Keratinocyte (primary cell): ENCODE data around the gene ARHGEF25. TPM values are rescaled to one million over a fixed set of nuclear protein-coding genes. Genes with fewer than 3 reads are reported as not detected.
A peak's percentile ranks its signal among the peaks of the same experiment; 100 is the strongest.

Experiments
- DNase-seq: peaks from one replicate; pipeline ENCODE4 v3.0.0-alpha.2; 2011; ENCODE audit warnings: low read depth, missing footprints, low spot score
- FAIRE-seq: peaks from 2 replicates; lab custom pipeline; 2011; peaks lifted over from hg19 to GRCh38; lab: Jason Lieb, UNC
- H2AFZ ChIP-seq: 2 replicates; pipeline ENCODE4 v1.6.0; 2012; ENCODE audit warnings: low read length, control low read depth, inconsistent platforms; ENCODE audit not compliant: control insufficient read depth
- H3K27ac ChIP-seq: 2 replicates; pipeline ENCODE4 v1.5.1; 2011; ENCODE audit warnings: low read length; ENCODE audit not compliant: control insufficient read depth, insufficient read depth
- H3K27me3 ChIP-seq: 3 replicates; pipeline ENCODE4 v1.6.0; 2011; ENCODE audit warnings: low read length; ENCODE audit not compliant: control insufficient read depth, insufficient read depth; ENCODE audit errors: extremely low read depth
- H3K36me3 ChIP-seq, 2 experiments: 2 replicates in 1 of 2; 3 replicates in 1 of 2; pipeline ENCODE4 v1.5.1; 2011; ENCODE audit warnings: low read length in 2 of 2, mild to moderate bottlenecking in 1 of 2; ENCODE audit not compliant: control insufficient read depth in 2 of 2, insufficient read depth in 2 of 2; ENCODE audit errors: extremely low read depth in 1 of 2
- H3K4me1 ChIP-seq: 3 replicates; pipeline ENCODE4 v1.5.1; 2011; ENCODE audit warnings: low read length; ENCODE audit not compliant: control insufficient read depth, insufficient read depth; ENCODE audit errors: extremely low read depth
- H3K4me2 ChIP-seq: 3 replicates; pipeline ENCODE4 v1.6.0; 2011; ENCODE audit warnings: low read depth, low read length; ENCODE audit not compliant: control insufficient read depth, insufficient read depth; ENCODE audit errors: extremely low read depth
- H3K4me3 ChIP-seq, 3 experiments: fragments of 200-600 bp in 1 of 3; sonication (generic) in 1 of 3; 2 replicates in 2 of 3; 3 replicates in 1 of 3; pipeline ENCODE4 v1.5.1; 2011 to 2016; ENCODE audit warnings: low read length in 3 of 3, mild to moderate bottlenecking in 3 of 3, control low read depth in 2 of 3, inconsistent platforms in 1 of 3, low read depth in 1 of 3, mixed read lengths in 1 of 3, mixed run types in 1 of 3, moderate library complexity in 1 of 3; ENCODE audit not compliant: control insufficient read depth in 2 of 3, insufficient read depth in 2 of 3; ENCODE audit errors: extremely low read depth in 1 of 3
- H3K79me2 ChIP-seq: 2 replicates; pipeline ENCODE4 v1.6.0; 2012; ENCODE audit warnings: low read length; ENCODE audit not compliant: control insufficient read depth, insufficient read depth
- H3K9ac ChIP-seq: 3 replicates; pipeline ENCODE4 v1.6.0; 2011; ENCODE audit warnings: low read length; ENCODE audit not compliant: control insufficient read depth, insufficient read depth; ENCODE audit errors: extremely low read depth
- H3K9me1 ChIP-seq: 3 replicates; pipeline ENCODE4 v1.6.0; 2011; ENCODE audit warnings: low read length; ENCODE audit not compliant: control insufficient read depth, insufficient read depth; ENCODE audit errors: extremely low read depth
- H3K9me3 ChIP-seq: 2 replicates; pipeline ENCODE4 v1.5.1; 2012; ENCODE audit warnings: low read depth, low read length; ENCODE audit not compliant: control insufficient read depth
- H4K20me1 ChIP-seq: 3 replicates; pipeline ENCODE4 v1.6.0; 2011; ENCODE audit warnings: low read length; ENCODE audit not compliant: control insufficient read depth, insufficient read depth; ENCODE audit errors: extremely low read depth
- CTCF ChIP-seq, 3 experiments: IDR thresholded peaks in 1 of 3; conservative IDR thresholded peaks in 1 of 3; optimal IDR thresholded peaks in 1 of 3; 2 replicates in 2 of 3; 3 replicates in 1 of 3; pipeline versions ENCODE3 to v1.5.1; 2011; ENCODE audit warnings: low read length in 3 of 3, mild to moderate bottlenecking in 3 of 3, moderate library complexity in 2 of 3, control low read depth in 1 of 3, inconsistent platforms in 1 of 3; ENCODE audit not compliant: insufficient read depth in 2 of 3; ENCODE audit errors: extremely low read depth in 1 of 3
- EZH2 ChIP-seq: IDR thresholded peaks from one replicate; pipeline ENCODE4 v1.6.1; 2012; ENCODE audit warnings: inconsistent platforms, mild to moderate bottlenecking, low read length, moderate library complexity
- dilution Hi-C: fragments of 300-500 bp; cut with MboI; formaldehyde crosslinking; loops from one replicate; pipeline ENCODE4 v1.7.0; 2020; ENCODE audit warnings: low sequenced_read_pairs; ENCODE audit not compliant: extremely low pct_ligation_motif_present
- polyA plus RNA-seq, 5 experiments: library from polyadenylated mRNA; depleted of rRNA in 3 of 5; stranded (reverse) in 3 of 5; stranded (forward) in 1 of 5; unstranded in 1 of 5; fragments of >200 nt; gene quantifications; 1 replicate in 1 of 5; 2 replicates in 3 of 5; 3 replicates in 1 of 5; pipeline versions ENCODE4 v1.2.1 to v1.2.3, GENCODE V29; 2011 to 2012; ENCODE audit warnings: missing spikeins in 2 of 5, low read depth in 1 of 5, low replicate concordance in 1 of 5

Gene ARHGEF25
- polyA plus RNA-seq, 1 donor (not counting 4 experiments of a cell fraction or from before 2014, with no cell fraction given) = 0.12 TPM

- Histone ChIP-seq H2AFZ (peak overlapping the region; percentile 78), H3K9me1 (peaks cover 6% of the 10 kb centered on the region), H3K4me1 (peaks cover 22% of the 10 kb centered on the region), H3K79me2 (peaks cover 22% of the 10 kb centered on the region), H3K36me3 (peaks cover 4 to 6% of the 10 kb centered on the region in 2 experiments), H3K4me3 (peak overlapping the region; percentile 86 to 87 (median 86)), H3K4me2 (peak overlapping the region; percentile 100), H3K27ac (peak overlapping the region; percentile 83), H3K9me3 (no peaks in the 10 kb centered on the region), H4K20me1 (no peaks in the 10 kb centered on the region), H3K9ac (peak overlapping the region; percentile 92), H3K27me3 (peaks cover 8% of the 10 kb centered on the region)
- DNase-seq = no peak
- no peak for TF ChIP-seq EZH2
- TF ChIP-seq CTCF (optimal IDR thresholded peaks at IDR 0.05 in 1 of 3, IDR thresholded peaks at IDR 0.05 in 1 of 3, conservative IDR thresholded peaks at IDR 0.05 in 1 of 3; ENCODE audit: extremely low read depth in 1 of 3, insufficient read depth in 2 of 3, low read length in 3 of 3) = no peak
- FAIRE-seq = no peak
- dilution Hi-C loops = loop anchor here (25.0 kb wide), 1 partner anchor 147 kb away; the partner anchor contains the start of genes AGAP2 and TSPAN31
Measured at GRCh38 chr12:57590479-57590863, 20.8 kb upstream of the ARHGEF25 start.

GRCh38 chr12:57590864-57591781, 20.1 kb upstream of the ARHGEF25 start, which contains the start of gene PIP4K2C:
PIP4K2C (plus strand) TSS chr12:57591192; CDS start chr12:57591290, 98 bp downstream.
- DNase-seq = peak; percentile 38
- Histone ChIP-seq H3K4me1 (peaks cover 22% of the 10 kb centered on the region), H3K27ac (peak within 1 kb of the TSS; percentile 83), H3K36me3 (peaks cover 10 to 11% of the 10 kb centered on the region in 2 experiments), H3K9ac (peak within 1 kb of the TSS; percentile 92), H4K20me1 (no peaks in the 10 kb centered on the region), H3K4me3 (peak within 1 kb of the TSS; percentile 86 to 87 (median 86)), H3K27me3 (peaks cover 8% of the 10 kb centered on the region), H3K9me1 (peaks cover 6% of the 10 kb centered on the region), H3K79me2 (peaks cover 22% of the 10 kb centered on the region), H2AFZ (peak within 1 kb of the TSS; percentile 93), H3K9me3 (no peaks in the 10 kb centered on the region), H3K4me2 (peak within 1 kb of the TSS; percentile 100)
- FAIRE-seq = no peak
- no peak for TF ChIP-seq CTCF (optimal IDR thresholded peaks at IDR 0.05 in 1 of 3, IDR thresholded peaks at IDR 0.05 in 1 of 3, conservative IDR thresholded peaks at IDR 0.05 in 1 of 3; ENCODE audit: extremely low read depth in 1 of 3, insufficient read depth in 2 of 3, low read length in 3 of 3)
- TF ChIP-seq EZH2 = no peak
- dilution Hi-C loops = loop anchor here (25.0 kb wide), 1 partner anchor 146 kb away; the partner anchor contains the start of genes AGAP2 and TSPAN31
